SK-N-SH treated with all-trans-retinoic acid at 6 μM for 48 hours (cell line): Measurements from ENCODE around the gene SLC12A2.

ENCODE experiments used
- ATAC-seq: fragments of 200-7000 bp; cut with Tn5 transposase; 3 replicates; pipeline ENCODE4 v1.9.1; 2020; ENCODE audit warnings: mild to moderate bottlenecking, moderate library complexity
- BACH2 ChIP-seq: fragments of 250-450 bp; sonication (Bioruptor Pico); IDR thresholded peaks from 2 replicates; pipeline ENCODE4 v1.9.0; 2021; ENCODE audit warnings: mild to moderate bottlenecking, borderline replicate concordance
- CREB5 ChIP-seq: fragments of 250-450 bp; sonication (Bioruptor Pico); IDR thresholded peaks from 2 replicates; pipeline ENCODE4 v1.5.1; 2020; ENCODE audit warnings: low read depth, mild to moderate bottlenecking, moderate library complexity
- CSDC2 ChIP-seq: fragments of 250-450 bp; sonication (Bioruptor Pico); IDR thresholded peaks from 2 replicates; pipeline ENCODE4 v1.5.0; 2020; ENCODE audit warnings: mild to moderate bottlenecking, moderate library complexity
- CSRNP3 ChIP-seq: fragments of 250-450 bp; sonication (Bioruptor Pico); IDR thresholded peaks from 2 replicates; pipeline ENCODE4 v1.5.1; 2021; ENCODE audit warnings: mild to moderate bottlenecking, moderate library complexity
- ESRRG ChIP-seq: fragments of 250-450 bp; sonication (Bioruptor Pico); IDR thresholded peaks from 2 replicates; pipeline ENCODE4 v1.6.1; 2021; ENCODE audit warnings: mild to moderate bottlenecking
- GLIS3 ChIP-seq: fragments of 250-450 bp; sonication (Bioruptor Pico); IDR thresholded peaks from 2 replicates; pipeline ENCODE4 v1.5.0; 2020; ENCODE audit warnings: mild to moderate bottlenecking, moderate library complexity
- ISL1 ChIP-seq: fragments of 250-450 bp; sonication (Bioruptor Pico); IDR thresholded peaks from 2 replicates; pipeline ENCODE4 v2.1.2; 2022; ENCODE audit warnings: mild to moderate bottlenecking, moderate library complexity
- OSR1 ChIP-seq: fragments of 250-450 bp; sonication (Bioruptor Pico); IDR thresholded peaks from 2 replicates; pipeline ENCODE4 v1.8.0; 2022; ENCODE audit warnings: moderate library complexity, mild to moderate bottlenecking, inconsistent platforms
- PATZ1 ChIP-seq: fragments of 250-450 bp; sonication (Bioruptor Pico); IDR thresholded peaks from 2 replicates; pipeline ENCODE4 v1.8.0; 2020; ENCODE audit warnings: mild to moderate bottlenecking, moderate library complexity, borderline replicate concordance
- PPARA ChIP-seq: fragments of 250-450 bp; sonication (Bioruptor Pico); IDR thresholded peaks from 2 replicates; pipeline ENCODE4 v1.5.0; 2020; ENCODE audit warnings: mild to moderate bottlenecking, borderline replicate concordance
- SNAI2 ChIP-seq: fragments of 250-450 bp; sonication (Bioruptor Pico); IDR thresholded peaks from 2 replicates; pipeline ENCODE4 v1.5.0; 2020; ENCODE audit warnings: mild to moderate bottlenecking, moderate library complexity
- TCF4 ChIP-seq: fragments of 250-450 bp; sonication (Bioruptor Pico); IDR thresholded peaks from 2 replicates; pipeline ENCODE4 v1.8.0; 2021; ENCODE audit warnings: mild to moderate bottlenecking, moderate library complexity, borderline replicate concordance
- TSHZ2 ChIP-seq: fragments of 250-450 bp; sonication (Bioruptor Pico); IDR thresholded peaks from 2 replicates; pipeline ENCODE4 v1.5.0; 2020; ENCODE audit warnings: mild to moderate bottlenecking, moderate library complexity
- ZC3H10 ChIP-seq: fragments of 250-450 bp; sonication (Bioruptor Pico); IDR thresholded peaks from 2 replicates; pipeline ENCODE4 v1.5.1; 2021; ENCODE audit warnings: mild to moderate bottlenecking, moderate library complexity
- ZFP30 ChIP-seq: fragments of 450-650 bp; formaldehyde crosslinking; IDR thresholded peaks from 2 replicates; pipeline ENCODE4 v1.5.0; 2022; ENCODE audit warnings: mild to moderate bottlenecking, moderate library complexity
- ZNF70 ChIP-seq: fragments of 450-650 bp; formaldehyde crosslinking; IDR thresholded peaks from 2 replicates; pipeline ENCODE4 v1.5.0; 2020; ENCODE audit warnings: mild to moderate bottlenecking, moderate library complexity
- ZNF8 ChIP-seq: fragments of 450-650 bp; formaldehyde crosslinking; IDR thresholded peaks from 2 replicates; pipeline ENCODE4 v1.5.0; 2020; ENCODE audit warnings: mild to moderate bottlenecking, moderate library complexity
- TF ChIP-seq, protein P1 (sequence below): fragments of 250-450 bp; sonication (Bioruptor Pico); IDR thresholded peaks from 2 replicates; pipeline ENCODE4 v1.8.0; 2021; ENCODE audit warnings: low read depth, mild to moderate bottlenecking, moderate library complexity, borderline replicate concordance

SLC12A2 gene

DNA sequence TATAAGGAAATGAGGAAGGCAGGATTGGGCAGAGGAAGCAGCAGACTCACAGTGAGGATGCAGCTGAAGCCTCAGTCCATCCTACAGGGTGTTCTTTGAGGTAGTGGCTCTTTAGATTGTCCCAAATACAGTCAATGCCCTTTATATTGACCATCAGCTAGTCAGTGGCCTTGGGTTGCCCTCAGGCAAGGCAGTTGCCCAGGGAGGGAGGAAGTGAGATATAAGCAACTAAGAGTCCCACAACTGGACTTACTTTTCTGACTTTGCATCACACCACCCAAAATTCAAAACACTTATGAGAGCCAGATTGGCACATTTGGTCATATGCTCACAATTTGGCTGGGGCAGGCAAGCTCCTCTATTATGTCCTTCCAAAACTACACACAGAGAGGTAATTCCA is 9.4 kb upstream of the SLC12A2 start:
- ATAC-seq = no peak
- TF ChIP-seq PPARA (CRISPR knock-in tag) = no peak
- no peak for TF ChIP-seq PATZ1 (CRISPR knock-in tag)
- no peak for TF ChIP-seq SNAI2 (CRISPR knock-in tag)
- TF ChIP-seq ZNF70 (CRISPR knock-in tag) = no peak
- TF ChIP-seq, protein P1, sequence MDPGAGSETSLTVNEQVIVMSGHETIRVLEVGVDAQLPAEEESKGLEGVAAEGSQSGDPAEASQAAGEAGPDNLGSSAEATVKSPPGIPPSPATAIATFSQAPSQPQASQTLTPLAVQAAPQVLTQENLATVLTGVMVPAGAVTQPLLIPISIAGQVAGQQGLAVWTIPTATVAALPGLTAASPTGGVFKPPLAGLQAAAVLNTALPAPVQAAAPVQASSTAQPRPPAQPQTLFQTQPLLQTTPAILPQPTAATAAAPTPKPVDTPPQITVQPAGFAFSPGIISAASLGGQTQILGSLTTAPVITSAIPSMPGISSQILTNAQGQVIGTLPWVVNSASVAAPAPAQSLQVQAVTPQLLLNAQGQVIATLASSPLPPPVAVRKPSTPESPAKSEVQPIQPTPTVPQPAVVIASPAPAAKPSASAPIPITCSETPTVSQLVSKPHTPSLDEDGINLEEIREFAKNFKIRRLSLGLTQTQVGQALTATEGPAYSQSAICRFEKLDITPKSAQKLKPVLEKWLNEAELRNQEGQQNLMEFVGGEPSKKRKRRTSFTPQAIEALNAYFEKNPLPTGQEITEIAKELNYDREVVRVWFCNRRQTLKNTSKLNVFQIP (CRISPR knock-in tag) = no peak
- no peak for TF ChIP-seq CSDC2
- no peak for TF ChIP-seq TCF4 (CRISPR knock-in tag)
- no peak for TF ChIP-seq ZC3H10 (CRISPR knock-in tag)
- TF ChIP-seq, all 23 proteins: peak for 0

- no peak for ATAC-seq
- no peak for TF ChIP-seq BACH2
Measured at GRCh38 chr5:128074953-128075352, 8.6 kb upstream of the SLC12A2 start.

GRCh38 chr5:128077526-128077925 is 6.0 kb upstream of the SLC12A2 start:
- no peak for ATAC-seq
- TF ChIP-seq SNAI2 (CRISPR knock-in tag) (no peak), CREB5 (CRISPR knock-in tag) (no peak), ZFP30 (CRISPR knock-in tag) (no peak), ZNF8 (CRISPR knock-in tag) (no peak), CSRNP3 (CRISPR knock-in tag) (no peak), GLIS3 (no peak), OSR1 (no peak)
- TF ChIP-seq, all 23 proteins: peak for 0

DNA sequence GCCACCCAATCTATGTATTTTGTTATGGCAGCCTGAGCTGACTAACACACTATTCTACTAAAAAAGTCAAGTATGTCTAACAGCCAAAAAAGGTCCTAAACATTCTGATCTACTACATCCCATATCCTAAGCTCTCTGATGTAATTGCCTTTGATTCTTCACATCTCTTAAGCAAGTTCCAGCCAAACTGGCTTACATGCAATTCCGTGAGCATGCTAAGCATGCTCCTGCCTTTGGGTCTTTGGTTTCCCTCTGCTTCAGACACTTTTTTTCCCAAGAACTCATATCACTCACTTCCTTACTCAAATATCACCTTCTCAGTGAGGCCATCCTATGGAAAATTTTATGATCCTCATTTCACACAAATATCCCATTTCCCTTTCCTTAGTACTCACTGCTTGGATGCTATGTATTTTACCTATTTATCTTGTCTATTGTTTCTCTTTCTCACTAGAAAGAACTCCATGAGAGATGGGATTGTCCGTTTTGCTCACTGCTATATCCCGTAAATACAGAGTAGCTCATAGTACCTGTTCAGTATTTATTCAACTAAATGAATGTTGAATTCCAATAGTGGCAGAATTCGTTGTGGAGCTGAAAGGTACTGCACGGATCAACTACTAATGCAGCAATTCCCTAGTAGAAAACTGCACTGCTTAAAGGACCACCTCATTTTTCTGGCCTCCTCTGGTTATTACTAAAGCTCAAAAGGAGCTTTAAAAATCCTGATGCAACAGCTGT is 2.3 kb upstream of the SLC12A2 start:
- TF ChIP-seq ISL1 (CRISPR knock-in tag) (no peak), ESRRG (CRISPR knock-in tag) (no peak), PATZ1 (CRISPR knock-in tag) (no peak)
- TF ChIP-seq, all 23 proteins: peak for 0
- peak; percentile 27; the same call in 2 of the 3 replicates for ATAC-seq

DNA sequence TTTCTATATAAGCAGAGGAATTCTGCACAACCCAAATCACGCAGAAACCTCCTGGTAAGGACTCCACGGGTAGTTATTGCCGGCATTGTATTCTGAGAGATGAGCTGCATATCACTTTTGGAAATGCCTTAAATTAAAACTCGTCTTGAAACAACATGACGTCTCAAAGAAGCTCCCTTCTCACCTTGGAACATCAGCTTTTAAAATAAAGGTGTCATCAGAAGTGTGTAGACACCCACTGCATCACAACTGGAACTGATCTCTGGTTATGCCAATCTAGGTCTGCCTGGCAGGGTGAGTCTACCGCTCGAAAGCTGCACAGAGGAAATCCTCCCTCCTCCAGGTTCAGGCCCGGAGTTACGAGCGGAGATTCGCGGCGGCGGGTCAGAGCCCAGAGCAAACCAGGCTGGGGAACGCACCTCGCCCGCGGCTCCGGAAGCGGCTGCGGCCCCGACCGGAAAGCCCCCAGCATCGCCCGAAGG is 974 bp upstream of the SLC12A2 start:
- no peak for TF ChIP-seq CSRNP3 (CRISPR knock-in tag)
- TF ChIP-seq TSHZ2 = 0 out of 2 replicates have a peak, but pooled peaks have one; percentile 30
- peak; percentile 72; the same call in 1 of the 2 replicates for TF ChIP-seq CSDC2
- peak; percentile 19; the same call in 1 of the 2 replicates for TF ChIP-seq TCF4 (CRISPR knock-in tag)
- TF ChIP-seq SNAI2 (CRISPR knock-in tag) = no peak
- ATAC-seq = peak; percentile 56
